ENCODE results near the gene ZNF454. TPM values are rescaled to one million over a fixed set of nuclear protein-coding genes. Genes with fewer than 3 reads are reported as not detected.

ZNF454 gene
- total and polyA plus RNA-seq, 7 donors = 0.16 to 0.54 (median 0.35) TPM

- Histone ChIP-seq H3K36me3 (ENCODE audit: insufficient read depth in 1 of 2, low read depth in 1 of 2) (no peaks in the 10 kb centered on the region), H3K9me3 (no peaks in the 10 kb centered on the region), H3K27me3 (ENCODE audit: insufficient read depth in 3 of 3, low read length in 2 of 3) (peaks cover 0 to 14% (median 2%) of the 10 kb centered on the region in 3 donors), H3K4me3 (no peak overlapping the region), H3K4me1 (no peaks in the 10 kb centered on the region), H3K27ac (no peak overlapping the region)
- DNase-seq = no peak
- 92 to 96% (median 94%) methylated on average over 27 of the region's 27 CpGs for WGBS, 3 donors
- TF ChIP-seq CTCF (IDR thresholded peaks at IDR 0.05) = no peak
- intact Hi-C loops (cut with DNase I) = no loop called here
- no peak for ATAC-seq
These were observed 47.6 kb downstream of the ZNF454 start for GRCh38 chr5:178988436-178989220.

DNA sequence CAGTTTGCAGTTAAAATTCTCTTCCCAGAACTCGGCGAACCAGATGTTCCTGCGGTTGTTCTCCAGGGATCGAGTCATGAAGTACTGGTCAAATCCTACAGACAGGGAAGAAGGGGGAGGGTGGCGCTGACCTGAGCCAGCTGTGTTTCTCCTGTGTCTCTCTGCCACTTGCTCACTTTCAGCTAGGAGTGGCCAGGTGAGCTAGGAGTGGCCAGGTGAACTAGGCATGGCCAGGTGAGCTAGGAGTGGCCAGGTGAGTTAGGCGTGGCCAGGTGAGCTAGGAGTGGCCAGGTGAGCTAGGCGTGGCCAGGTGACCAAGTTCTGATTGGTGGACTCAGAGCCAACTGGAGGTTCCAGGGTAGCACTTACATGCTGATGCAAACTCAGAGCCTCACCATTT is 48.3 kb downstream of the ZNF454 start:
- WGBS, 3 donors = 91 to 94% (median 91%) methylated on average over 7 of the region's 7 CpGs
- Histone ChIP-seq H3K4me3 (no peak overlapping the region), H3K27me3 (ENCODE audit: insufficient read depth in 3 of 3, low read length in 2 of 3) (peaks cover 0 to 21% (median 7%) of the 10 kb centered on the region in 3 donors), H3K27ac (no peak overlapping the region), H3K9me3 (no peaks in the 10 kb centered on the region), H3K36me3 (ENCODE audit: insufficient read depth in 1 of 2, low read depth in 1 of 2) (no peaks in the 10 kb centered on the region), H3K4me1 (no peaks in the 10 kb centered on the region)
- intact Hi-C loops (cut with DNase I) = no loop called here
- ATAC-seq (no peak), DNase-seq (no peak)
- TF ChIP-seq CTCF (IDR thresholded peaks at IDR 0.05) = no peak

GRCh38 chr5:178990491-178990890 is 49.5 kb downstream of the ZNF454 start:
- DNase-seq = no peak
- WGBS, 3 donors = 82 to 89% (median 89%) methylated on average over 12 of the region's 12 CpGs

GRCh38 chr5:178991190-178992145 is 50.5 kb downstream of the ZNF454 start:
- 83 to 89% (median 87%) methylated on average over 27 to 28 of the region's 28 CpGs for WGBS, 3 donors
- intact Hi-C loops (cut with DNase I) = no loop called here
- Histone ChIP-seq H3K36me3 (ENCODE audit: insufficient read depth in 1 of 2, low read depth in 1 of 2) (no peaks in the 10 kb centered on the region), H3K27ac (no peak overlapping the region), H3K4me1 (no peaks in the 10 kb centered on the region), H3K9me3 (no peaks in the 10 kb centered on the region), H3K4me3 (no peak overlapping the region), H3K27me3 (ENCODE audit: insufficient read depth in 3 of 3, low read length in 2 of 3) (peaks cover 0 to 38% (median 19%) of the 10 kb centered on the region in 3 donors)
- no peak for DNase-seq
- TF ChIP-seq CTCF (IDR thresholded peaks at IDR 0.05) = no peak
- ATAC-seq = no peak

More at GRCh38 chr5:178990491-178990890, 49.5 kb downstream of the ZNF454 start:
- no peak overlapping the region for H3K27ac ChIP-seq
- no peaks in the 10 kb centered on the region for H3K4me1 ChIP-seq
- H3K9me3 ChIP-seq = no peaks in the 10 kb centered on the region
- intact Hi-C loops (cut with DNase I) = no loop called here
- peaks cover 0 to 32% (median 10%) of the 10 kb centered on the region in 3 donors for H3K27me3 ChIP-seq (ENCODE audit: insufficient read depth in 3 of 3, low read length in 2 of 3)
- TF ChIP-seq CTCF (IDR thresholded peaks at IDR 0.05) = no peak
- H3K36me3 ChIP-seq (ENCODE audit: insufficient read depth in 1 of 2, low read depth in 1 of 2) = no peaks in the 10 kb centered on the region
- no peak overlapping the region for H3K4me3 ChIP-seq
- no peak for ATAC-seq
